VCaP (cell line): ENCODE data around the gene SECISBP2L.
A peak's percentile ranks its signal among the peaks of the same experiment; 100 is the strongest.

ENCODE experiments used
- H3K27ac ChIP-seq: fragments of 450-650 bp; 2 replicates; pipeline ENCODE4 v1.5.1; 2017
- CTCF ChIP-seq: fragments of 450-650 bp; conservative IDR thresholded peaks from 2 replicates; pipeline ENCODE4 v1.5.1; 2017; ENCODE audit warnings: mild to moderate bottlenecking, moderate library complexity

The SECISBP2L gene

GRCh38 chr15:48968066-48968465 lies 78.2 kb downstream of the SECISBP2L start:
- H3K27ac ChIP-seq, result no peak overlapping the region
- no peak for TF ChIP-seq CTCF

GRCh38 chr15:48967336-48967735 lies 78.9 kb downstream of the SECISBP2L start:
- H3K27ac ChIP-seq, result no peak overlapping the region
- TF ChIP-seq CTCF, result no peak

DNA sequence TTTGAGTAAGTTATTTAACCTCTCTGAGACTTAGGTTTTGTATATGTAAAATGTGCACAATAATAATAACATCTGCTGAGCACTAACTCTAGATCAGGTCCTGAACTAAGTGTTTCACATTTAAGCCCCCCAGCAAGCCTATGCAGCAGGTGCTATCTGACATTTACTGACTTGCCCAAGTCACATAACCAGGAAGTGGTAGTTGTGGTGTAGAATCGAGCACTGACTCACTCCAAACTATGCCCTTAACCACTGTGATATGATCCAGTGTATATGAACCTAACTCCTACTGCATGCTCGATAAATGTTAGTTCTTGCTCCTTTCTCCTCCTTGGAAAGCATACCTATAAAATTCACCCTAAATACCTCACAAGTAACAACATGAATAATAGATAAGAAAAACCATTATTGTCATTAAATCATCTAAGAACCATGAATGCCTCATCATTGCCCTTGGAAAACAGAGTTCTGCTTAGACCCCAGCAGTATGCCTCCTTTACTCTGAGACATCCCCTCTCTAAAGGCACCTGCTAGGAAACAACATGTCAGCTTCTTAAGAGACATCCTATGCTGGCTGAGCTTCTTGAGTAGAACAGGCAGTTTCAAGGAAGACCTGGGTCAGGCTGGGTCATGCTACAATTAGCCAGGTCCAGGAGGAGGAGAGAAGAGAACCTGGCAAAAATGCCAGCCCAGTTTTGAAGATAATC lies 79.5 kb downstream of the SECISBP2L start:
- TF ChIP-seq CTCF, result no peak
- no peak overlapping the region for H3K27ac ChIP-seq

DNA sequence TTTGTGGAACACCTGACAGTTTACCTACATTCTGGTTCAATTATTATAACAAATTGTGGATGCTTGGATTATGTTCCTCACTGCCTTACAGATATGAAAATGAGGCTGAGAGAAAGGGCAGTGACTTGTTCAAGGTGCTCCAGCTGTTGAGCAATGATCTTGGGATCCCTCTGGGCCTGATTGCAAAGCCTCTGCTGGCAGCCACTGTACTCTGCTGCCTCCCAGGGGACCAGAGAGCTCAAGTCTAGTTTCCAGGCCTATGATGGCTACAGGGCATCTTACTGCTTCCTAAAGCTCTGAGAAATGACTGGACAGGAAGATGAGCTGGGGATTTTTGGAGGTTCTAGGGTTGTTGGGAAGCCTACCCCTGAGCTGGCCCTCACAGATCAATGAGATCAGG lies 80.3 kb downstream of the SECISBP2L start:
- TF ChIP-seq CTCF, result no peak; the same call in 1 of the 2 replicates
- H3K27ac ChIP-seq, result no peak overlapping the region

GRCh38 chr15:48964898-48965297 lies 81.3 kb downstream of the SECISBP2L start:
- no peak for TF ChIP-seq CTCF
- peak overlapping the region; percentile 46; the same call in 1 of the 2 replicates for H3K27ac ChIP-seq

DNA sequence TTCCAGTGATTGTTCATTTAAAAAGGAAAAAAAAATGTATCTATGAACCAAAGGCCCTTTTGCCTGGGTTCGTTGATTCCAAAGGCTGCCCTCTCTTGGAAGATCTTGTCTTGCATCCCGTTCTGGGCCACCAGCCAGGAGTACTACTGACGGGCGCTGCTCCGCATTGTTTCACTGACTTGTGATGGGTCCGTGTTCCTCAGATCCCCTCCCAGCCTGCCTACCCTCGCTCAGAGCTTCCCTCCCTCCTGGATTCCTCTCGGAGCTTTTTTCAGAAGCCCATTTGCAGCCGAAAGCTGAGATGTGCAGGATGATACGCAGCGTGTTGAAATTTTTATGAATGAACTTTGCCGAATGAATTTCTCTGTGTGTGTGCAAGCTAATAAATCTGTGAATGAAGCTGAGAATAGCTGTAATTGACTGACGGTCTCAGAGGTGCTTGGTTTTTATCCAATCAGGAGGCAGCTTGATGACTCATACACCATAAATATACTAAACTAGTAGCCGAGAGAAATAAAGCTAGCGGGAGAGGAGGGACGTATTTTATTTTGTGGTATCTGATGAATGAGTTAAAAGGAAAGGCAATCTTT lies 82.6 kb downstream of the SECISBP2L start, which contains the start of gene SHC4:
SHC4 (minus strand) TSS at position 396 of the 590 bp plus-strand sequence. CDS start 904 bp downstream, outside the sequence.
- peak within 1 kb of the TSS; percentile 46 for H3K27ac ChIP-seq

More for the DNA sequence above, 82.6 kb downstream of the SECISBP2L start, which contains the start of gene SHC4:
- TF ChIP-seq CTCF, result peak; percentile 62
